H1 (cell line): ENCODE results near the gene INPP4B.

Experiments used
- PHF8 ChIP-seq: fragments of 200-600 bp; sonication (generic); conservative IDR thresholded peaks from 2 replicates; pipeline ENCODE4 v1.7.1; 2012; ENCODE audit warnings: low read depth, mild to moderate bottlenecking, inconsistent platforms, low read length, moderate library complexity
- POLR2A ChIP-seq, 2 experiments: IDR thresholded peaks; 1 replicate in 1 of 2; 2 replicates in 1 of 2; pipeline ENCODE4 v1.6.1; 2011; ENCODE audit warnings: low read depth in 2 of 2, low read length in 2 of 2, mild to moderate bottlenecking in 2 of 2; ENCODE audit errors: control extremely low read depth in 1 of 2
- TAF1 ChIP-seq: IDR thresholded peaks from 2 replicates; pipeline ENCODE4 v1.6.1; 2011; ENCODE audit warnings: mild to moderate bottlenecking, low read depth, low read length
- TAF7 ChIP-seq: optimal IDR thresholded peaks from 2 replicates; pipeline ENCODE3; 2011; ENCODE audit warnings: low read depth, mild to moderate bottlenecking, inconsistent platforms, low read length, moderate library complexity, borderline replicate concordance

- TF ChIP-seq TAF7 (no peak), TAF1 (no peak), POLR2A (IDR thresholded peaks at IDR 0.05; ENCODE audit: control extremely low read depth in 1 of 2, low read depth in 2 of 2, low read length in 2 of 2) (no peak), PHF8 (no peak)
These were observed 716.2 kb downstream of the INPP4B start for GRCh38 chr4:142129931-142130330.
